Right kidney (tissue), 1 donor: ENCODE measurements around the gene ME2.
"Not testable (repeated sequence)": the region's sequence is repeated elsewhere in the genome, so short reads cannot be mapped to it uniquely, and the experiment has no call there.

Experiments used
- DNase-seq: peaks from one replicate; pipeline ENCODE4 v3.0.0-alpha.2; 2016

The ME2 gene

DNA sequence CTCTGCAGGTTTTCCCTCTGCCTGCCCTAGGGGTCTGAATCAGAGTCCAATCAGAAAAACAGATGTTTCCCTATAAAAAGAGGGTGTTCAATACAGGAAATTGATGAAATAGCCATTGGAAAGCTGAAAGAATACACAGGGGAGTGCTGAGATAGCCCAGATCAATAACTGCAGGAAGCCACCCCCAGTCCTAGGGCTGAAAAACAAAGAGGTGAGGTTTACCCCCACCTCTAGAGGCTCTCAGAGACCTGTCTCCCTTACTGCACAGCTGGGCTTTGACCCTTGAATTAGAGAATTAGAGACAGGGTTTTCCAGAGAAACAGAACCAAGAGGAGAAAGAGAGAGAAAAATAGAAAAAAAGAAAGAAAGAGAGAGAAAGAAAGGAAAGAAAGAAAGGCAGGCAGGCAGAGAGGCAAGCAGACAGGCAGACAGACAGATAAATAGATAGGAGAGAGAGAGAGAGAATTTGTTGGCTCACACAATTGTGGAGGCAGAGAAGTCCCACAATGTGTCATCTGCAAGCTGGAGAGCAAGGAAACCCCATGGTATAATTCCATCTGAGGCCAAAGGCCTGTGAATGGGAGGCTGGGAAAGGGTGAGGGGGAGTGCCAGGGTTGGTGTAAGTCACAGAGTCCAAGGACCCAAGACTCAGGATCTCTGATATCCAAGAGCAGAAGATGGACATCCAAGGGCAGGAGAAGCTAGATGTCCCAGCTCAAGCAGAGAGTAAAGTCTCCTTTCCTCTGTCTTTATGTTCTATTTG is 18.9 kb upstream of the ME2 start:
- DNase-seq, result no peak

GRCh38 chr18:50861617-50862016 is 17.3 kb upstream of the ME2 start:
- no peak for DNase-seq

DNA sequence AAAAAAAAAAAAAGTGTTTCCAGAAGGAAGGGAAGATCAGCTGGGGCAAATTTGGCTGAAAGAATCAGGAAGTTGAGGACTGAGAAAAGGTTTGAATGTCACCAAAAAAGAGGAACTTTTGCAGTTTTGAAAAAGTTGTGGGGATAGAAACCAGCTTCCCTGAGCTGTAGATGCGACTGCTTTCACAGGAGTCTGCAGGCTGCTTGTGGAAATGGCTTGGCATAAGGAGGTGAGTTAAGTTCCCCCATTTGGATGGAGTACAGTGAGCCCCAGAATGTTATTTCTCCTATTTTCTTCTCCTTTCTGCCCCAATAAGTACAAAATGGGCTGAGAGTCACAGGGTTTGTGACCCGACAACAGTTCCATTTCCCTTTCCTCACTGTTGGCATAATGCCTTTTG is 16.5 kb upstream of the ME2 start:
- no peak for DNase-seq

- no peak for DNase-seq
Observed at GRCh38 chr18:50863840-50864375, 15.0 kb upstream of the ME2 start.

- DNase-seq, result no peak
Observed at GRCh38 chr18:50866765-50867164, 12.2 kb upstream of the ME2 start.

- no peak for DNase-seq
Observed at GRCh38 chr18:50869150-50869549, 9.8 kb upstream of the ME2 start.

DNA sequence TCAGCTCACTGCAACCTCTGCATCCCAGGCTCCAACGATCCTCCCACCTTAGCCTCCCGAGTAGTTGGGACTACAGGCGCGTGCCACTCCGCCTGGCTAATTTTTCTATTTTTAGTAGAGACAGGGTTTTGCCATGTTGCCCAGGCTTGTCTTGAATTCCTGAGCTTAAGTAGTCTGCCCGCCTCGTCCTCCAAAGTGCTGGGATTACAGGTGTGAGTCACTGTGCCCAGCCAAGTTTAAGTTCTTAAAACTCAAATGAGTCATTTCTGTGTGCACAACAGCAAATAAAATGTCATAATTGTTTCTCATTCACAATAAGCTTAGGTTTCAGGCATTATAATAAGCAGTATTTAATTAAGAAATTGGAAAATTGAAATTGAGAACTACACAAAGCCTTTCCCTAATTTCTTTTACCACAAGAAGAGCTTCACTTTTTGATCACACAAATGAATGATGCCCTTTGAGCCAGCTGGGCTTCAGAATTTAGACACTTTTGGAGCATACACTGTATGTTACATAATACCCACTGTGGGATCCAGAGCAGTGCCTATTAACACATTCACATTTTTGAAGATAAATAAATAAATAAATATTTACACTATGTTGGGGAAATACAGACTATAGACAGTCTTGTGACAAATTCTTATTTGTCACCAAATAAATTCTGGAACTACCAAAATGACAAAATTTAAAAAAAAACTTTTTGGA is 8.6 kb upstream of the ME2 start:
- no peak for DNase-seq

GRCh38 chr18:50871846-50872245 is 7.1 kb upstream of the ME2 start:
- DNase-seq, result no peak

DNA sequence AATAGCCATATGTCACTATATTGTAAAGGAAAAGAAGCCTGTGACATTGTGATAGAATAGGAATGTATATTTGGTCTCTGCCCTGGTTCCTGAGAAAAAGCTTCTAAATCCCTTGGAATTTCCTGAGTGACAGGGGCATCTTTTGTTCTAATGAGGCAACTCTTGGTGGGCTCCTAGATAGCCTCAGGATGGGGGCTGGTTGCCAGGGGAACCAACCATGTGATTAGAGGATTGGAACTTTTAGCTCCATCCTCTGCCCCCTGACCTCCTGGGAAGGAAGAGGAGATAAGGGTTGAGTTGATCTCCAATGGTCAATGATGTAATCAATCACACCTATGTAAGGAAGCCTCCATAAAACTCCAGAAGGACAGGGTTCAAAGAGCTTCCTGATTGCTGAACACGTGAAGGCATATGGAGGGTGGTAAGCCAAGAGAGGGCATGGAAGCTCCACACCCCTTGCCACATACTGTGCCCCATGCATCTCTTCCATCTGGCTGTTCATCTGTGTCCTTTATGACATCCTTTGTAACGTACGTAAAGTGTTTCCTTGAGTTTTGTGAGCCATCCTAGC is 2.9 kb upstream of the ME2 start:
- DNase-seq, result no peak

- DNase-seq, result no peak
Observed at GRCh38 chr18:50877545-50878265, 1.2 kb upstream of the ME2 start.

GRCh38 chr18:50879302-50880118 is 592 bp downstream of the ME2 start:
- peak; percentile 87 for DNase-seq

DNA sequence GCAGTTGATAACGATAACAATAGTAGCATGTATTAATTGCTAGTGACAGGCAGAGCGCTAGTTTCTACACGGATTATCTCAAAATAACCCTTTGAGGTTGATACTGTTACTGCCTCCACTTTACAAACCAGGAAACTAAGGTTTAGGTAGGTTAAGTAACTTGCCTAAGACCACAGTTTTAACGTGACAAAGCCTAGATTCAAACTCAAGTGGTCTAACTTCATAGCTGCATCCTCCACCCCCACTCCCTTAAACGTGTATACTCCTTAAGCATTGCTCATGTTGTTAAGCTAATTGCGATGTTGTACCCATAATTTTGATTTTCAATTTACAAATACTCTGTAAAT is 1.2 kb downstream of the ME2 start:
- no peak for DNase-seq

DNA sequence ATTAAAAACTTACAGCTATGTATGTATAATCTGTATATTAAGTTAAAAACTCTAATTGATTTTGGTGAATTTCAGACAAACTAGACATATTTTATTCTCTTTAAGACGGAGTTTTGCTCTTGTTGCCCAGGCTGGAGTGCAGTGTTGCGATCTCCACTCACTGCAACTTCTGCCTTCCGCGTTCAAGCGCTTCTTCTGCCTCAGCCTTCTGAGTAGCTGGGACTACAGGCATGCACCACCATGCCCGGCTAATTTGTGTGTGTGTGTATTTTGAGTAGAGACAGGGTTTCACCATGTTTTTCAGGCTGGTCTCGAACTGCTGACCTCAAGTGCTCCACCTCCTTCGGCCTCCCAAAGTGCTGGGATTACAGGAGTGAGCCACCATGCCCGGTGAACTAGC is 2.0 kb downstream of the ME2 start:
- not testable (repeated sequence) for DNase-seq

GRCh38 chr18:50886929-50887328 is 8.0 kb downstream of the ME2 start:
- DNase-seq, result no peak

- no peak for DNase-seq
Observed at GRCh38 chr18:50895350-50896045, 16.6 kb downstream of the ME2 start.

DNA sequence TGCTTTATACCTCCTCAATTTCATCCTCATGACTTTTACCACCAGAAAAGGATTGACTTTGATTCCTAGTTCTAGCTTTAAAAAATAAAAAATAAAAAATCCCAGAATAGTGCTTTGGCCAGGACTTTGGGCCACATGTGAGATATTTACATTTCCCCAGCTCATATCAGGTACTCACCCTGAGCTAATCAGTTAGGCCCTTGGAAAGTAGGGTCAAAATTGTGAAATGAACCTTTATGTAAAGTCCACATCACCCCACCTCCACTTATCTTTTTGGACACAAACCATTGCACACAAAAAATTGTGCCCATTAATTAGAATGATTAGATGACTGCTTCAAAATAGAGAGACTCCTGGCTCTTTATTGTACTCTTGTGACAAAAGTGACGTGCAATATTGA is 17.2 kb downstream of the ME2 start:
- no peak for DNase-seq

DNA sequence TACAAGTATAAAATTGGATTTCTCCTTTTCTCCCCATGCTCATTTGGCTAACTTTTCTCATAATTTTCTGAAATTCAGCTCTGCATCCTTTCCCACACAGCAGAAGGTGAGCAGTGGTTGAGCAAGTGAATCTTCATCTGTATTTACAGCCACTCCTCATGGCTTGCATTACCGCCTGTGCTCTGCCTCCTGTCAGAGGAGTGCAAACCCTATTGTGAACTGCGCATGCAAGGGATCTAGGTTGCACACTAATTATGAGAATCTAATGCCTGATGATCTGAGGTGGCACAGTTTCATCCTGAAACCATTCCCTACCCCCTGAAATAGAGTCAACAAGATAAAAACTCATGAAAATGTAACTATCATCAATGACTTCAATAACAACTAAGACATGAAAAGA is 20.0 kb downstream of the ME2 start:
- DNase-seq, result no peak

DNA sequence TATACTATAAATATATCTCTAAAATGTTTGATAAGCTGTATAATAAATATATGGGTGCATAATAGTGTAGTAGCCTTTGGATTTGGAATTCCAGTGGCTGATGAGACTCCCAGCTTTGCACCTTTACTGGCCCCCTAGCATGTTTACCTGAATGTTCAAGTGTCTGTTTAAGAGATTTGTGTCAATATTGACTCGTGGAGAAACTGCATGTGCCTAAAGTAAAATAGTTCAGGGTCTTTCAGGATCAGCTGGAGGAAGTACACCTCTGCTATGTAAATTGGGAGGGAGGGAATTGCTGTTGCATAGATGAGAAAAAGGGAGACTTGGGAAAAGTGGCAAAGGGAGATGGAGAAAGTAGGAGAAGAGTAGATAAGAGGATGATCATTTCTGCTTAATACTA is 23.9 kb downstream of the ME2 start:
- no peak for DNase-seq

- no peak for DNase-seq
Observed at GRCh38 chr18:50906843-50907242, 27.9 kb downstream of the ME2 start.

DNA sequence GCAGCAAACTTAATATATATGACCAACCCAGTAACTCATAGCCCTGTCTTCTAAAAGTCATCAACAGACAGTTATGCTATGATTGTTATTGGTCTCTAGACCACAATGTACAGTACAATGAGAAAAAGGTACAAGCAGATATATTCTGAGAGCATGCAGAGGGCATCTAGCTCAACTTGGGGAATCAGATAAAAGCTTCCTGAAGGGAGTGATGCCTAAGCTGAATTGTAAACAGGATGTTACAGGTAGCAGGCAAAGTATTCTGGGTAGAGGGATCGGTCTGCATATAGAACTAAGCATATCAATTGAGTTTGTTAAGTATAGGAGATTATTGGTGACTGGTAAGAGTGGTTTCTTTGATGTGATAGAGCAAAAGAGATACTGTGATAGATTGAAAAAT is 30.3 kb downstream of the ME2 start:
- no peak for DNase-seq

GRCh38 chr18:50911006-50911405 is 32.1 kb downstream of the ME2 start:
- no peak for DNase-seq
